IMR-90 (cell line): ENCODE measurements around the gene ANKRD42. TPM values are rescaled to one million over a fixed set of nuclear protein-coding genes. Genes with fewer than 3 reads are reported as not detected.

Experiments used
- ATAC-seq: fragments of 200-7000 bp; cut with Tn5 transposase; 2 replicates; pipeline ENCODE4 v1.9.1; 2020; ENCODE audit warnings: low read depth, mild to moderate bottlenecking, moderate library complexity
- BruUV-seq: library from RNA; stranded (reverse); fragments of 400-500 nt; replicated peaks from 2 replicates; lab custom pipeline; 2021; lab: Mats Ljungman, UMichigan
- CTCF ChIA-PET: fragments of 300-600 bp; formaldehyde crosslinking; extraction: SDS; loops from one replicate; lab custom pipeline; 2021; ENCODE audit warnings: antibody characterized with exemption; lab: Yijun Ruan, JAX
- POLR2A ChIA-PET: fragments of 300-600 bp; sonication (Branson Sonifier 250); formaldehyde crosslinking; loops from one replicate; lab custom pipeline; 2022; ENCODE audit warnings: antibody characterized with exemption; ENCODE audit not compliant: unreplicated experiment; lab: Charles Lee
- DNase-seq: peaks from one replicate; pipeline ENCODE4 v3.0.0; 2013
- H2AFZ ChIP-seq: replicated peaks from 2 replicates; pipeline ENCODE3; 2013; ENCODE audit warnings: low read length, mild to moderate bottlenecking; ENCODE audit not compliant: poor library complexity
- H2AK5ac ChIP-seq: 2 replicates; pipeline ENCODE4 v1.6.1; 2013; ENCODE audit warnings: low read depth, low read length, inconsistent platforms
- H2AK9ac ChIP-seq: replicated peaks from 2 replicates; pipeline ENCODE3; 2013; ENCODE audit warnings: mild to moderate bottlenecking, low read depth, low read length, moderate library complexity; ENCODE audit not compliant: poor library complexity
- H2BK120ac ChIP-seq: 2 replicates; pipeline ENCODE4 v1.6.1; 2013; ENCODE audit warnings: low read depth, low read length, inconsistent platforms
- H2BK15ac ChIP-seq: 3 replicates; pipeline ENCODE4 v1.6.1; 2013; ENCODE audit warnings: low read depth, low read length, inconsistent platforms
- H2BK20ac ChIP-seq: 2 replicates; pipeline ENCODE4 v1.6.1; 2013; ENCODE audit warnings: low read depth, mild to moderate bottlenecking, inconsistent platforms, low read length, moderate library complexity
- H2BK5ac ChIP-seq: 2 replicates; pipeline ENCODE4 v1.6.1; 2013; ENCODE audit warnings: mild to moderate bottlenecking, low read depth, low read length, inconsistent platforms; ENCODE audit not compliant: poor library complexity, severe bottlenecking
- H3K14ac ChIP-seq: replicated peaks from 2 replicates; pipeline ENCODE4 v1.6.1; 2013; ENCODE audit warnings: low read depth, low read length, inconsistent platforms
- H3K18ac ChIP-seq: 2 replicates; pipeline ENCODE4 v1.6.1; 2013; ENCODE audit warnings: low read depth, low read length, control low read depth
- H3K23ac ChIP-seq: 2 replicates; pipeline ENCODE4 v1.6.1; 2013; ENCODE audit warnings: low read depth, low read length, inconsistent platforms
- H3K27ac ChIP-seq: 2 replicates; pipeline ENCODE4 v1.5.1; 2013; ENCODE audit warnings: mild to moderate bottlenecking, control low read depth, low read length; ENCODE audit not compliant: insufficient read depth
- H3K27me3 ChIP-seq: 2 replicates; pipeline ENCODE4 v1.6.1; 2013; ENCODE audit warnings: low read length; ENCODE audit not compliant: control insufficient read depth, insufficient read depth
- H3K36me3 ChIP-seq: 2 replicates; pipeline ENCODE4 v1.6.1; 2013; ENCODE audit warnings: low read length, mixed read lengths; ENCODE audit not compliant: control insufficient read depth, insufficient read depth
- H3K4ac ChIP-seq: 2 replicates; pipeline ENCODE4 v1.6.1; 2013; ENCODE audit warnings: low read depth, low read length, inconsistent platforms
- H3K4me1 ChIP-seq: 2 replicates; pipeline ENCODE4 v1.6.1; 2013; ENCODE audit warnings: low read length, mixed read lengths; ENCODE audit not compliant: control insufficient read depth, insufficient read depth
- H3K4me2 ChIP-seq: 2 replicates; pipeline ENCODE4 v1.6.1; 2013; ENCODE audit warnings: low read depth, mild to moderate bottlenecking, control low read depth, low read length, moderate library complexity
- H3K4me3 ChIP-seq: 2 replicates; pipeline ENCODE4 v1.5.1; 2013; ENCODE audit warnings: low read depth, mild to moderate bottlenecking, control low read depth, low read length, moderate library complexity; ENCODE audit not compliant: insufficient read depth
- H3K56ac ChIP-seq: 2 replicates; pipeline ENCODE4 v1.6.1; 2013; ENCODE audit warnings: low read length, inconsistent platforms; ENCODE audit not compliant: insufficient read depth; ENCODE audit errors: extremely low read depth
- H3K79me1 ChIP-seq, 2 experiments: 2 replicates each; pipeline ENCODE4 v1.6.1; 2013; ENCODE audit warnings: low read length in 2 of 2, inconsistent platforms in 1 of 2, low read depth in 1 of 2
- H3K9ac ChIP-seq: 2 replicates; pipeline ENCODE4 v1.6.1; 2013; ENCODE audit warnings: low read depth, low read length, control low read depth
- H3K9me1 ChIP-seq: 2 replicates; pipeline ENCODE4 v1.6.1; 2013; ENCODE audit warnings: low read length, inconsistent platforms; ENCODE audit not compliant: insufficient read depth
- H3K9me3 ChIP-seq: 2 replicates; pipeline ENCODE4 v1.6.1; 2013; ENCODE audit warnings: low read length; ENCODE audit not compliant: control insufficient read depth, insufficient read depth
- H4K20me1 ChIP-seq: 2 replicates; pipeline ENCODE4 v1.6.1; 2013; ENCODE audit warnings: low read length, inconsistent platforms; ENCODE audit not compliant: insufficient read depth
- H4K5ac ChIP-seq: 2 replicates; pipeline ENCODE4 v1.6.1; 2013; ENCODE audit warnings: mild to moderate bottlenecking, low read depth, low read length, control low read depth
- H4K8ac ChIP-seq, 2 experiments: 2 replicates each; pipeline ENCODE4 v1.6.1; 2013; ENCODE audit warnings: low read depth in 2 of 2, low read length in 2 of 2, control low read depth in 1 of 2, inconsistent platforms in 1 of 2
- H4K91ac ChIP-seq: 2 replicates; pipeline ENCODE4 v1.6.1; 2013; ENCODE audit warnings: low read depth, low read length, inconsistent platforms; ENCODE audit not compliant: insufficient read depth
- CEBPB ChIP-seq: IDR thresholded peaks from 2 replicates; pipeline ENCODE4 v1.6.1; 2012; ENCODE audit warnings: low read depth, low read length, improper control_type of control experiment
- CHD1 ChIP-seq: IDR thresholded peaks from 2 replicates; pipeline ENCODE4 v1.6.1; 2012; ENCODE audit warnings: low read depth, low read length, improper control_type of control experiment
- ELK1 ChIP-seq: fragments of 150-350 bp; IDR thresholded peaks from 2 replicates; pipeline ENCODE4 v1.6.1; 2016; ENCODE audit warnings: low read depth, mild to moderate bottlenecking, low read length, moderate library complexity, borderline replicate concordance
- FOS ChIP-seq: fragments of 150-350 bp; IDR thresholded peaks from 2 replicates; pipeline ENCODE4 v1.6.1; 2016; ENCODE audit warnings: low read depth, low read length
- MXI1 ChIP-seq: IDR thresholded peaks from 2 replicates; pipeline ENCODE4 v1.6.1; 2012; ENCODE audit warnings: low read depth, mild to moderate bottlenecking, low read length, moderate library complexity, borderline replicate concordance
- NFE2L2 ChIP-seq: fragments of 150-350 bp; IDR thresholded peaks from 2 replicates; pipeline ENCODE4 v1.6.1; 2016; ENCODE audit warnings: low read depth, mild to moderate bottlenecking, low read length
- POLR2A ChIP-seq: IDR thresholded peaks from 2 replicates; pipeline ENCODE4 v1.6.1; 2012; ENCODE audit warnings: mild to moderate bottlenecking, low read depth, low read length
- RAD21 ChIP-seq: IDR thresholded peaks from 2 replicates; pipeline ENCODE4 v1.6.1; 2012; ENCODE audit warnings: low read length, improper control_type of control experiment
- RCOR1 ChIP-seq: IDR thresholded peaks from 2 replicates; pipeline ENCODE4 v1.6.1; 2012; ENCODE audit warnings: mild to moderate bottlenecking, low read length, improper control_type of control experiment; ENCODE audit not compliant: insufficient replicate concordance
- RFX5 ChIP-seq: IDR thresholded peaks from 2 replicates; pipeline ENCODE4 v1.8.0; 2012; ENCODE audit warnings: low read depth, mild to moderate bottlenecking, low read length, moderate library complexity
- SMC3 ChIP-seq: fragments of 150-350 bp; IDR thresholded peaks from 2 replicates; pipeline ENCODE4 v1.6.1; 2016; ENCODE audit warnings: low read depth, mild to moderate bottlenecking, antibody characterized with exemption, low read length, moderate library complexity
- WGBS, 2 experiments: methylation state at CpG; one replicate each; pipeline versions ENCODE4 v1.1.5 to v1.1.7; 2013; ENCODE audit warnings: missing lambda C conversion rate in 2 of 2; ENCODE audit not compliant: insufficient read length in 1 of 2; ENCODE audit errors: extremely low coverage in 2 of 2; 5-methylcytosine and 5-hydroxymethylcytosine counted together
- dilution Hi-C: fragments of 300-500 bp; cut with HindIII; formaldehyde crosslinking; loops from one replicate; pipeline ENCODE4 v1.14.3; 2018; ENCODE audit warnings: low sequenced_read_pairs; ENCODE audit not compliant: unreplicated experiment
- in situ Hi-C: fragments of 300-500 bp; cut with MboI; formaldehyde crosslinking; loops from 3 replicates; pipeline ENCODE4 v1.14.3; 2019; ENCODE audit warnings: low sequenced_read_pairs, inconsistent platforms, mixed read lengths
- intact Hi-C: fragments of 100-400 bp; cut with micrococcal nuclease; formaldehyde crosslinking; loops from 2 replicates; pipeline ENCODE4 v1.10.0; 2022
- polyA plus RNA-seq, 3 experiments: library from polyadenylated mRNA; depleted of rRNA; stranded (reverse); fragments of >200 nt; gene quantifications; 2 replicates each; pipeline ENCODE4 v1.2.3, GENCODE V29; 2012; ENCODE audit warnings: low replicate concordance in 1 of 3
- total RNA-seq: library from RNA; depleted of rRNA; stranded (reverse); fragments of >200 nt; gene quantifications from 2 replicates; pipeline ENCODE4 v1.2.3, GENCODE V29; 2012
- TF ChIP-seq, protein P1 (sequence below): conservative IDR thresholded peaks from 2 replicates; pipeline ENCODE4 v1.5.1; 2012; ENCODE audit warnings: mild to moderate bottlenecking, low read depth, low read length, improper control_type of control experiment
- TF ChIP-seq, protein P2 (sequence below): fragments of 150-350 bp; IDR thresholded peaks from 2 replicates; pipeline ENCODE4 v1.6.1; 2017; ENCODE audit warnings: mild to moderate bottlenecking, antibody characterized with exemption, low read length, low read depth

Gene ANKRD42
- total and polyA plus RNA-seq, 2 of the 4 experiments (the other 2 are of a cell fraction) = 5.2 to 5.6 TPM

DNA sequence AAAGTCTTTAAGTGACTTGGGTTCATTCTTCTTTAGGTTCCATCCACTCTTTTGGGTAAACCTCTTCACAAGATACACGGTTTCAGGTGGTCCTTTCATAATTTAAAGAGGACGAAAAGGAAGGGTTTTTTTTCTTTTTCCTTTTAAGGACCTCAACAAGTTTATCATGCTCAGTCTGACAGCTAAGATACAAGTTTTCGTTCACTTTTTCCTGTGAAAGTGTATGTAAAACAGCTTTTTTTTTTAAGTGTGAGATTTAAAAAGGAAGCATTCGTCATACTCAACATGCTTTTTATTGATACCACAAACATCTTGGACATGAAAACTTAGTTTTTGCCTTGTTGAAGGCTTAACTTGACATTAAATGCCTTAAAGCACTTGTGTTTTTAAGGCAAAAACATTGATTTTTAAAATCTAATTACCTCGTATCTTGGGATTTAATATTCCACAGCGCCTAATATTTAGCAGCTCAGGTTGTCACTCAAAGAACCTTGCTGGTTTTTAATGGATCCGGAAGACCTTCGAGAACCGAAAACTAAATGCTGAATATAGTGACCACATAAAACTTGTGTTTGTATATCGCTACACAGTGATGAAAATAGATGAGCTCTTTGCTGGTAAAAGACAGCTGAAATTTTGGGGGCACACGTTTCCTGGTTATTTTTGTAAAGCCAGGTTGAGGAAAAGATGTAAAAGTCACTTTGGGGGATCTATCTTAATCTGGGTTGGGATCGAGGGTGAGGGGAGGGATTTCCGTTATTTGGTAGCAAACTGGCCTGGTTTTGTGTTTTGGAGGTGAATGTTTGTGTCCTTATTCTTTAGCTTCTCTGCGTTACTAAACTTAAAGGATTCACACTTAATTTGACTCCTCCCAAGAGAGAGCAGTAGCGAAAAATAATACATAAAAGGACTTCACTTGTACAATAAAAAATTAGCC lies 34.3 kb upstream of the ANKRD42 start:
- WGBS, 2 experiments = 64% methylated on average over 3 of the region's 15 CpGs; no CpG with 5 or more reads in 1 of the 2 experiments
- Histone ChIP-seq H3K9ac (peak overlapping the region; percentile 100; the same call in 1 of the 2 replicates), H2BK20ac (no peak overlapping the region), H2AFZ (no peak overlapping the region), H3K56ac (peak overlapping the region; percentile 28; the same call in 1 of the 2 replicates), H4K5ac (no peak overlapping the region), H3K9me1 (peaks cover 6% of the 10 kb centered on the region; the same call in 1 of the 2 replicates), H3K14ac (no peak overlapping the region), H3K4me2 (peak overlapping the region; percentile 96), H3K27me3 (no peaks in the 10 kb centered on the region), H3K23ac (0 out of 2 replicates have a peak overlapping the region, but pooled peaks have one; percentile 7), H4K8ac (no peak overlapping the region), H2BK15ac (no peak overlapping the region), H4K20me1 (peaks cover 51% of the 10 kb centered on the region), H2AK9ac (no peak overlapping the region), H2AK5ac (no peak overlapping the region), H2BK120ac (no peak overlapping the region), H4K91ac (no peak overlapping the region), H3K79me1 (peaks cover 3 to 20% of the 10 kb centered on the region in 2 experiments; a peak in 3 of 4 replicates), H3K36me3 (peaks cover 7% of the 10 kb centered on the region), H3K4me3 (peak overlapping the region; percentile 71), H3K4me1 (peaks cover 3% of the 10 kb centered on the region), H3K4ac (no peak overlapping the region), H3K18ac (no peak overlapping the region), H3K9me3 (no peaks in the 10 kb centered on the region), H2BK5ac (peak overlapping the region; percentile 87), H3K27ac (no peak overlapping the region)
- dilution Hi-C loops = loop anchor here (25.0 kb wide), 1 partner anchor 97 kb away; the partner anchor contains the start of gene RAB30
- ATAC-seq = no peak
- ChIA-PET POLR2A (interaction anchor here (0.5 to 1.1 kb wide), 3 partner anchors 11 to 61 kb away, joined by 3 to 4 read pairs (median 4); no protein-coding TSS in a partner anchor), CTCF (interaction anchor here (1.4 kb wide), 1 partner anchor 11 kb away, joined by 5 read pairs; no protein-coding TSS in a partner anchor)
- in situ Hi-C loops = no loop called here
- no peak for DNase-seq
- intact Hi-C loops = loop anchor here (5.0 kb wide), 3 partner anchors 107 to 442 kb away; no protein-coding TSS in a partner anchor
- no TSS peak for BruUV-seq
- TF ChIP-seq RCOR1 (no peak), CHD1 (no peak), ELK1 (no peak), POLR2A (no peak; the same call in 1 of the 2 replicates), SMC3 (no peak), CEBPB (no peak), NFE2L2 (no peak), RAD21 (no peak), FOS (no peak), MXI1 (no peak), RFX5 (no peak)
- TF ChIP-seq, protein P1, sequence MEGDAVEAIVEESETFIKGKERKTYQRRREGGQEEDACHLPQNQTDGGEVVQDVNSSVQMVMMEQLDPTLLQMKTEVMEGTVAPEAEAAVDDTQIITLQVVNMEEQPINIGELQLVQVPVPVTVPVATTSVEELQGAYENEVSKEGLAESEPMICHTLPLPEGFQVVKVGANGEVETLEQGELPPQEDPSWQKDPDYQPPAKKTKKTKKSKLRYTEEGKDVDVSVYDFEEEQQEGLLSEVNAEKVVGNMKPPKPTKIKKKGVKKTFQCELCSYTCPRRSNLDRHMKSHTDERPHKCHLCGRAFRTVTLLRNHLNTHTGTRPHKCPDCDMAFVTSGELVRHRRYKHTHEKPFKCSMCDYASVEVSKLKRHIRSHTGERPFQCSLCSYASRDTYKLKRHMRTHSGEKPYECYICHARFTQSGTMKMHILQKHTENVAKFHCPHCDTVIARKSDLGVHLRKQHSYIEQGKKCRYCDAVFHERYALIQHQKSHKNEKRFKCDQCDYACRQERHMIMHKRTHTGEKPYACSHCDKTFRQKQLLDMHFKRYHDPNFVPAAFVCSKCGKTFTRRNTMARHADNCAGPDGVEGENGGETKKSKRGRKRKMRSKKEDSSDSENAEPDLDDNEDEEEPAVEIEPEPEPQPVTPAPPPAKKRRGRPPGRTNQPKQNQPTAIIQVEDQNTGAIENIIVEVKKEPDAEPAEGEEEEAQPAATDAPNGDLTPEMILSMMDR = no peak
- TF ChIP-seq, protein P2, sequence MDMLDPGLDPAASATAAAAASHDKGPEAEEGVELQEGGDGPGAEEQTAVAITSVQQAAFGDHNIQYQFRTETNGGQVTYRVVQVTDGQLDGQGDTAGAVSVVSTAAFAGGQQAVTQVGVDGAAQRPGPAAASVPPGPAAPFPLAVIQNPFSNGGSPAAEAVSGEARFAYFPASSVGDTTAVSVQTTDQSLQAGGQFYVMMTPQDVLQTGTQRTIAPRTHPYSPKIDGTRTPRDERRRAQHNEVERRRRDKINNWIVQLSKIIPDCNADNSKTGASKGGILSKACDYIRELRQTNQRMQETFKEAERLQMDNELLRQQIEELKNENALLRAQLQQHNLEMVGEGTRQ = no peak
